ENCODE data around the gene ANGPTL1. TPM values are rescaled to one million over a fixed set of nuclear protein-coding genes. Genes with fewer than 3 reads are reported as not detected.

Gene ANGPTL1
- total and polyA plus RNA-seq, 2 of the 8 experiments (the other 6 are each of a cell fraction or from before 2014, with no cell fraction given), result not detected

DNA sequence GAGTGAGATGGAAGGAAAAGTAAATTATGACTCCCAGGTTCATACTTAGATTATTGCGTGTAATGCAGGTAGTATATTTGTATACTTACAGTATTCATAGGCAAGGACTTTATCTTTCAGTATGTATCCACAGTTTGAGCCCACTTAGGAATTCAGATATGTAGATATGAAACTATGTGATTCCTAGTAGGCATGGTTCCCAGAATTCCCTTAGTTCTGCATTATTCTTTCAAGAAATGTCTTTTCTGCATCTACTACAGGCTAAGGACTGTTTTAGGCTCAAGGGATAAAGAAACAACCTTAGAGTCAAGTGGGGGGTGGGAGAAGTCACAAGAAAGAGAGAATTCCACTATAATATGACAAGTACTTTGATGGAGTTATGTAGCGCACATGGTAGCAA, 13.8 kb downstream of the ANGPTL1 start:
- H4K91ac ChIP-seq (replicated peaks; ENCODE audit: insufficient read length, low read length), result no peak overlapping the region
- H2BK15ac ChIP-seq (ENCODE audit: low read length), result no peak overlapping the region
- no peak overlapping the region for H3K14ac ChIP-seq (ENCODE audit: insufficient read length)
- POLR2A ChIA-PET (ENCODE audit: partially characterized antibody), result no interaction called here
- H2BK20ac ChIP-seq (ENCODE audit: low read length), result no peak overlapping the region
- H3K9me3 ChIP-seq (ENCODE audit: insufficient read depth in 2 of 2, low read depth in 1 of 2, low read length in 1 of 2), result no peaks in the 10 kb centered on the region
- no peaks in the 10 kb centered on the region for H3K23me2 ChIP-seq (ENCODE audit: low read depth, low read length)
- 88% methylated on average over 2 of the region's 2 CpGs; no CpG with 5 or more reads in 1 of the 2 experiments for WGBS, 2 experiments (ENCODE audit: extremely low coverage in 1 of 2, insufficient coverage in 1 of 2, insufficient read length in 1 of 2, insufficient replicate concordance in 2 of 2, low coverage in 1 of 2, low lambda C conversion rate in 2 of 2, missing lambda C conversion rate in 1 of 2)
- TF ChIP-seq RFX5 (IDR thresholded peaks at IDR 0.05; ENCODE audit: borderline replicate concordance, low read depth, low read length), result no peak
- TF ChIP-seq GTF2F1 (IDR thresholded peaks at IDR 0.05; ENCODE audit: borderline replicate concordance, low read depth, low read length), result no peak
- TF ChIP-seq RXRA (IDR thresholded peaks at IDR 0.05; ENCODE audit: insufficient read depth, low read depth, low read length), result no peak
- no peak for TF ChIP-seq TCF12 (IDR thresholded peaks at IDR 0.05; ENCODE audit: low read depth, low read length)
- TF ChIP-seq MAX (IDR thresholded peaks at IDR 0.05), result no peak
- TF ChIP-seq RNF2 (IDR thresholded peaks at IDR 0.05; ENCODE audit: borderline replicate concordance, low read depth, low read length, missing control alignments, poor library complexity, severe bottlenecking), result no peak
- no peak for TF ChIP-seq GABPA (IDR thresholded peaks at IDR 0.05; ENCODE audit: borderline replicate concordance, insufficient read depth, low read length)
- TF ChIP-seq HDAC2 (IDR thresholded peaks at IDR 0.05; ENCODE audit: borderline replicate concordance in 1 of 2, low read depth in 2 of 2, low read length in 2 of 2), result no peak
- TF ChIP-seq SIRT6 (IDR thresholded peaks at IDR 0.05; ENCODE audit: low read length), result no peak
- H2AFZ ChIP-seq (ENCODE audit: low read length), result no peak overlapping the region
- H2BK120ac ChIP-seq (replicated peaks; ENCODE audit: low read depth, low read length), result no peak overlapping the region
- no peaks in the 10 kb centered on the region for H3K4me1 ChIP-seq (replicated peaks in 1 of 4; ENCODE audit: control insufficient read depth in 3 of 4, insufficient read depth in 4 of 4, low read length in 3 of 4)
- H3K4me3 ChIP-seq (ENCODE audit: extremely low read depth in 1 of 4, insufficient read depth in 2 of 4, low read depth in 3 of 4, low read length in 4 of 4), result no peak overlapping the region; a peak in 1 of 8 replicates
- H3K4me2 ChIP-seq (ENCODE audit: insufficient read depth in 1 of 2, low read depth in 2 of 2, low read length in 2 of 2), result no peak overlapping the region
- no peak overlapping the region for H3K27ac ChIP-seq (ENCODE audit: low read depth, low read length)
- H3K18ac ChIP-seq (ENCODE audit: extremely low read depth, low read length), result no peak overlapping the region
- H2BK12ac ChIP-seq (ENCODE audit: low read depth, low read length), result no peak overlapping the region
- no peaks in the 10 kb centered on the region for H4K20me1 ChIP-seq (replicated peaks in 1 of 2; ENCODE audit: control insufficient read depth in 1 of 2, insufficient read depth in 2 of 2, low read length in 2 of 2)
- H3K79me1 ChIP-seq (ENCODE audit: low read depth, low read length), result no peaks in the 10 kb centered on the region
- no peak overlapping the region for H2BK5ac ChIP-seq (ENCODE audit: low read depth, low read length)
- H3K36me3 ChIP-seq (ENCODE audit: control insufficient read depth in 2 of 4, insufficient read depth in 4 of 4, low read length in 3 of 4), result no peaks in the 10 kb centered on the region
- no peaks in the 10 kb centered on the region for H3K79me2 ChIP-seq (ENCODE audit: control insufficient read depth in 1 of 2, insufficient read depth in 2 of 2, low read length in 2 of 2)
- H4K5ac ChIP-seq (ENCODE audit: insufficient read length, low read depth, low read length), result no peak overlapping the region
- no peak overlapping the region for H3K56ac ChIP-seq (replicated peaks; ENCODE audit: insufficient read length, low read depth, low read length)
- no peaks in the 10 kb centered on the region for H3K27me3 ChIP-seq (replicated peaks in 1 of 4; ENCODE audit: control insufficient read depth in 3 of 4, extremely low read depth in 1 of 4, insufficient read depth in 3 of 4, low read length in 3 of 4)
- DNase-seq (ENCODE audit: low read depth in 1 of 2, low spot score in 2 of 2) (no peak), FAIRE-seq (no peak)
- H4K8ac ChIP-seq (ENCODE audit: extremely low read depth, insufficient read depth, low read length), result no peak overlapping the region
- no peak overlapping the region for H3K23ac ChIP-seq (ENCODE audit: insufficient read length)
- H2AK5ac ChIP-seq (ENCODE audit: low read depth, low read length), result no peak overlapping the region
- H3K9ac ChIP-seq (replicated peaks in 1 of 4; ENCODE audit: extremely low read depth in 1 of 4, low read depth in 3 of 4, low read length in 3 of 4), result no peak overlapping the region
- CTCF ChIA-PET (ENCODE audit: partially characterized antibody), result interaction anchor here (0.9 kb wide), 1 partner anchor 146 kb away, joined by 3 read pairs; no protein-coding TSS in a partner anchor
- H3K4ac ChIP-seq (replicated peaks; ENCODE audit: insufficient read length, low read depth, low read length), result no peak overlapping the region

All from H1 (cell line).